ENCODE results near the gene MMP3.

The MMP3 gene

GRCh38 chr11:102843489-102843888 is at the start of gene MMP3:
Gene MMP3 (minus strand): TSS chr11:102843609. CDS start chr11:102843546, 63 bp downstream.
- no peaks in the 10 kb centered on the region for H3K27me3 ChIP-seq (ENCODE audit: insufficient read depth, low read length, poor library complexity)
- H3K36me3 ChIP-seq (ENCODE audit: insufficient read depth, low read length) = no peaks in the 10 kb centered on the region
- no peaks in the 10 kb centered on the region for H4K20me1 ChIP-seq (ENCODE audit: insufficient read depth, low read length)
- ATAC-seq (ENCODE audit: insufficient read depth, low read depth) (no peak), DNase-seq (no peak)
- H3K79me2 ChIP-seq (ENCODE audit: insufficient read depth, low read length) = no peaks in the 10 kb centered on the region
- no peaks in the 10 kb centered on the region for H3K4me1 ChIP-seq (ENCODE audit: insufficient read depth, low read length)
- H3K9me3 ChIP-seq (ENCODE audit: insufficient read depth, low read length, severe bottlenecking) = no peaks in the 10 kb centered on the region
- no peak within 1 kb of the TSS for H3K4me2 ChIP-seq (ENCODE audit: insufficient read depth, low read length)
- TF ChIP-seq CTCF (IDR thresholded peaks at IDR 0.05; ENCODE audit: borderline replicate concordance, extremely low read depth, low read length, poor library complexity, severe bottlenecking) (no peak), EZH2 (IDR thresholded peaks at IDR 0.05; ENCODE audit: borderline replicate concordance, low read depth, low read length, severe bottlenecking) (no peak)
- H3K27ac ChIP-seq (ENCODE audit: low read length) = no peak within 1 kb of the TSS
- no peak within 1 kb of the TSS for H2AFZ ChIP-seq (ENCODE audit: low read depth, low read length)
- H3K9ac ChIP-seq (ENCODE audit: low read depth, low read length) = no peak within 1 kb of the TSS
- no peak within 1 kb of the TSS for H3K4me3 ChIP-seq (ENCODE audit: low read depth in 1 of 2, low read length in 2 of 2)

GRCh38 chr11:102891736-102892135 is 48.3 kb upstream of the MMP3 start:
- no peak for TF ChIP-seq CTCF (IDR thresholded peaks at IDR 0.05; ENCODE audit: borderline replicate concordance, extremely low read depth, low read length, poor library complexity, severe bottlenecking)
- no peak for TF ChIP-seq EZH2 (IDR thresholded peaks at IDR 0.05; ENCODE audit: borderline replicate concordance, low read depth, low read length, severe bottlenecking)
- H3K36me3 ChIP-seq (ENCODE audit: insufficient read depth, low read length) = no peaks in the 10 kb centered on the region
- no peak overlapping the region for H2AFZ ChIP-seq (ENCODE audit: low read depth, low read length)
- H3K27me3 ChIP-seq (ENCODE audit: insufficient read depth, low read length, poor library complexity) = no peaks in the 10 kb centered on the region
- no peaks in the 10 kb centered on the region for H3K79me2 ChIP-seq (ENCODE audit: insufficient read depth, low read length)
- H3K9ac ChIP-seq (ENCODE audit: low read depth, low read length) = no peak overlapping the region
- no peaks in the 10 kb centered on the region for H4K20me1 ChIP-seq (ENCODE audit: insufficient read depth, low read length)
- H3K4me2 ChIP-seq (ENCODE audit: insufficient read depth, low read length) = no peak overlapping the region
- ATAC-seq (ENCODE audit: insufficient read depth, low read depth) (no peak), DNase-seq (no peak)
- no peak overlapping the region for H3K27ac ChIP-seq (ENCODE audit: low read length)
- H3K4me3 ChIP-seq (ENCODE audit: low read depth in 1 of 2, low read length in 2 of 2) = no peak overlapping the region
- H3K4me1 ChIP-seq (ENCODE audit: insufficient read depth, low read length) = no peaks in the 10 kb centered on the region
- H3K9me3 ChIP-seq (ENCODE audit: insufficient read depth, low read length, severe bottlenecking) = no peaks in the 10 kb centered on the region

GRCh38 chr11:102886999-102887398 is 43.6 kb upstream of the MMP3 start:
- DNase-seq = no peak
- Histone ChIP-seq H3K27me3 (ENCODE audit: insufficient read depth, low read length, poor library complexity) (no peaks in the 10 kb centered on the region), H3K27ac (ENCODE audit: low read length) (no peak overlapping the region), H3K79me2 (ENCODE audit: insufficient read depth, low read length) (no peaks in the 10 kb centered on the region), H3K9me3 (ENCODE audit: insufficient read depth, low read length, severe bottlenecking) (no peaks in the 10 kb centered on the region), H3K9ac (ENCODE audit: low read depth, low read length) (no peak overlapping the region), H3K4me3 (ENCODE audit: low read depth in 1 of 2, low read length in 2 of 2) (no peak overlapping the region), H3K4me1 (ENCODE audit: insufficient read depth, low read length) (no peaks in the 10 kb centered on the region), H4K20me1 (ENCODE audit: insufficient read depth, low read length) (no peaks in the 10 kb centered on the region), H3K4me2 (ENCODE audit: insufficient read depth, low read length) (no peak overlapping the region), H2AFZ (ENCODE audit: low read depth, low read length) (no peak overlapping the region), H3K36me3 (ENCODE audit: insufficient read depth, low read length) (no peaks in the 10 kb centered on the region)
- ATAC-seq (ENCODE audit: insufficient read depth, low read depth) = no peak
- TF ChIP-seq EZH2 (IDR thresholded peaks at IDR 0.05; ENCODE audit: borderline replicate concordance, low read depth, low read length, severe bottlenecking) (no peak), CTCF (IDR thresholded peaks at IDR 0.05; ENCODE audit: borderline replicate concordance, extremely low read depth, low read length, poor library complexity, severe bottlenecking) (no peak)

DNA sequence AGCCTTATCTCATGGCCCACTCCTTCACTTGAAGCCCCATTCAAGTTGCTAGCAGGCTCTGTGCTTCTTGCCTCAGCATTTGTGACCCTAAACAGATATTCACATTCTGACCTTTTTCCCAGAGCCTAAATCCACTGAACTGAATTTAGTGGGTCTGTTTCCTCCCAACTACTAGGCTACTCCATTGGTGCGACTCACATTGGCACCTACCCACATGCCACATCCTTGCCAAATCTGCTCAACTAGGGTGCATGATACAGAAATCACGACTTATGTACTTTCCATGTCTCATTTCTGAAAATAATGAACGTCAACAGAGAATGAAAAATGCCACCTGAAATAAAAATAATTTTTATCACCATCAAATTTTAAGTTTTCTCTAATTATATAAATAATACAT is 39.7 kb upstream of the MMP3 start:
- Histone ChIP-seq H3K4me2 (ENCODE audit: insufficient read depth, low read length) (no peak overlapping the region), H3K36me3 (ENCODE audit: insufficient read depth, low read length) (no peaks in the 10 kb centered on the region), H3K4me3 (ENCODE audit: low read depth in 1 of 2, low read length in 2 of 2) (no peak overlapping the region), H3K4me1 (ENCODE audit: insufficient read depth, low read length) (no peaks in the 10 kb centered on the region), H3K9ac (ENCODE audit: low read depth, low read length) (no peak overlapping the region), H2AFZ (ENCODE audit: low read depth, low read length) (no peak overlapping the region), H3K9me3 (ENCODE audit: insufficient read depth, low read length, severe bottlenecking) (no peaks in the 10 kb centered on the region), H3K79me2 (ENCODE audit: insufficient read depth, low read length) (no peaks in the 10 kb centered on the region), H3K27me3 (ENCODE audit: insufficient read depth, low read length, poor library complexity) (no peaks in the 10 kb centered on the region), H4K20me1 (ENCODE audit: insufficient read depth, low read length) (no peaks in the 10 kb centered on the region), H3K27ac (ENCODE audit: low read length) (no peak overlapping the region)
- TF ChIP-seq EZH2 (IDR thresholded peaks at IDR 0.05; ENCODE audit: borderline replicate concordance, low read depth, low read length, severe bottlenecking) (no peak), CTCF (IDR thresholded peaks at IDR 0.05; ENCODE audit: borderline replicate concordance, extremely low read depth, low read length, poor library complexity, severe bottlenecking) (no peak)
- no peak for ATAC-seq (ENCODE audit: insufficient read depth, low read depth)
- DNase-seq = no peak

Data from DND-41 (cell line).